KOPT-K1 (cell line): ENCODE data around the gene CD27.
A peak's percentile ranks its signal among the peaks of the same experiment; 100 is the strongest.
"Not testable (repeated sequence)": the region's sequence is repeated elsewhere in the genome, so short reads cannot be mapped to it uniquely, and the experiment has no call there.

Experiments
- H3K27ac ChIP-seq: fragments of 200-600 bp; sonication (generic); 2 replicates; pipeline ENCODE4 v1.5.1; 2016; ENCODE audit warnings: antibody characterized with exemption, mild to moderate bottlenecking, low read depth, low read length; ENCODE audit not compliant: poor library complexity, severe bottlenecking
- H3K36me3 ChIP-seq: fragments of 200-600 bp; sonication (generic); 2 replicates; pipeline ENCODE4 v1.5.1; 2017; ENCODE audit warnings: antibody characterized with exemption, mild to moderate bottlenecking, low read length, moderate library complexity; ENCODE audit not compliant: insufficient read depth
- H3K9me3 ChIP-seq: fragments of 200-600 bp; sonication (generic); 2 replicates; pipeline ENCODE4 v1.5.1; 2017; ENCODE audit warnings: antibody characterized with exemption, low read length, mild to moderate bottlenecking; ENCODE audit not compliant: insufficient read depth, poor library complexity, severe bottlenecking

CD27 gene

GRCh38 chr12:6463858-6464257 lies 19.1 kb downstream of the CD27 start:
- Histone ChIP-seq H3K9me3 (no peaks in the 10 kb centered on the region), H3K36me3 (peaks cover 90% of the 10 kb centered on the region), H3K27ac (peak overlapping the region; percentile 95)

- H3K27ac ChIP-seq: peak overlapping the region; percentile 95
- peaks cover 84% of the 10 kb centered on the region for H3K36me3 ChIP-seq
- no peaks in the 10 kb centered on the region for H3K9me3 ChIP-seq
These were observed 19.8 kb downstream of the CD27 start for GRCh38 chr12:6464531-6464930.

- Histone ChIP-seq H3K9me3 (no peaks in the 10 kb centered on the region), H3K27ac (peak overlapping the region; percentile 13), H3K36me3 (peaks cover 73% of the 10 kb centered on the region)
These were observed 20.9 kb downstream of the CD27 start for GRCh38 chr12:6465467-6466183.

GRCh38 chr12:6466184-6466573 lies 21.4 kb downstream of the CD27 start:
- no peaks in the 10 kb centered on the region for H3K9me3 ChIP-seq
- peaks cover 68% of the 10 kb centered on the region for H3K36me3 ChIP-seq
- no peak overlapping the region for H3K27ac ChIP-seq

- H3K9me3 ChIP-seq, H3K27ac ChIP-seq: not testable (repeated sequence)
- H3K36me3 ChIP-seq: peaks cover 63% of the 10 kb centered on the region
These were observed 22.0 kb downstream of the CD27 start for GRCh38 chr12:6466751-6467150.

- not testable (repeated sequence) for H3K27ac ChIP-seq, H3K9me3 ChIP-seq
- peaks cover 59% of the 10 kb centered on the region for H3K36me3 ChIP-seq
These were observed 23.0 kb downstream of the CD27 start for GRCh38 chr12:6467571-6468282.

GRCh38 chr12:6468283-6468575 lies 23.5 kb downstream of the CD27 start:
- Histone ChIP-seq H3K9me3 (no peaks in the 10 kb centered on the region), H3K36me3 (peaks cover 54% of the 10 kb centered on the region), H3K27ac (peak overlapping the region; percentile 71)

- Histone ChIP-seq H3K9me3 (no peaks in the 10 kb centered on the region), H3K36me3 (peaks cover 45% of the 10 kb centered on the region), H3K27ac (peak overlapping the region; percentile 71)
These were observed 24.3 kb downstream of the CD27 start for GRCh38 chr12:6469092-6469491.

- Histone ChIP-seq H3K27ac (peak overlapping the region; percentile 71), H3K36me3 (peaks cover 38% of the 10 kb centered on the region), H3K9me3 (no peaks in the 10 kb centered on the region)
These were observed 25.0 kb downstream of the CD27 start for GRCh38 chr12:6469609-6470374.

- Histone ChIP-seq H3K36me3 (peaks cover 31% of the 10 kb centered on the region), H3K9me3 (no peaks in the 10 kb centered on the region), H3K27ac (peak within 1 kb of the TSS; percentile 71)
These were observed 25.8 kb downstream of the CD27 start, which contains the start of gene VAMP1 for GRCh38 chr12:6470375-6471163. Gene VAMP1, minus strand, starts transcription at chr12:6470677. Its CDS starts 146 bp downstream, at chr12:6470531.

GRCh38 chr12:6471989-6472360 lies 27.2 kb downstream of the CD27 start:
- Histone ChIP-seq H3K9me3 (no peaks in the 10 kb centered on the region), H3K27ac (no peak overlapping the region), H3K36me3 (peaks cover 17% of the 10 kb centered on the region)

GRCh38 chr12:6472491-6472890 lies 27.7 kb downstream of the CD27 start:
- peaks cover 13% of the 10 kb centered on the region for H3K36me3 ChIP-seq
- no peak overlapping the region for H3K27ac ChIP-seq

GRCh38 chr12:6475233-6475975 lies 30.6 kb downstream of the CD27 start:
- H3K36me3 ChIP-seq, H3K9me3 ChIP-seq, H3K27ac ChIP-seq: not testable (repeated sequence)

More at GRCh38 chr12:6472491-6472890, 27.7 kb downstream of the CD27 start:
- H3K9me3 ChIP-seq: no peaks in the 10 kb centered on the region

- Histone ChIP-seq H3K9me3 (no peaks in the 10 kb centered on the region), H3K36me3 (no peaks in the 10 kb centered on the region), H3K27ac (no peak overlapping the region)
These were observed 31.7 kb downstream of the CD27 start for GRCh38 chr12:6476489-6476888.
